H1 (cell line): ENCODE results near the gene FNIP2. TPM values are rescaled to one million over a fixed set of nuclear protein-coding genes. Genes with fewer than 3 reads are reported as not detected.

Experiments used
- CTCF ChIA-PET: fragments of 300-600 bp; sonication (Branson Sonifier 250); formaldehyde crosslinking; loops from one replicate; lab custom pipeline; 2021; ENCODE audit not compliant: partially characterized antibody; lab: Charles Lee
- POLR2A ChIA-PET: fragments of 300-600 bp; sonication (Branson Sonifier 250); formaldehyde crosslinking; loops from one replicate; lab custom pipeline; 2021; ENCODE audit warnings: inconsistent platforms; ENCODE audit not compliant: partially characterized antibody; lab: Charles Lee
- DNase-seq, 2 experiments: peaks; one replicate each; pipeline versions ENCODE4 v3.0.0 to v3.0.0-alpha.2; 2010 to 2022; ENCODE audit warnings: low spot score in 2 of 2, low read depth in 1 of 2, mixed read lengths in 1 of 2
- FAIRE-seq: peaks from 2 replicates; lab custom pipeline; 2011; peaks lifted over from hg19 to GRCh38; lab: Jason Lieb, UNC
- H2AFZ ChIP-seq: 2 replicates; pipeline ENCODE4 v1.8.1; 2012; ENCODE audit warnings: low read length, inconsistent platforms
- H2AK5ac ChIP-seq: 2 replicates; pipeline ENCODE4 v1.6.1; 2013; ENCODE audit warnings: low read depth, low read length
- H2BK120ac ChIP-seq: replicated peaks from 2 replicates; pipeline ENCODE3; 2013; ENCODE audit warnings: low read depth, low read length, inconsistent platforms
- H2BK12ac ChIP-seq: 2 replicates; pipeline ENCODE4 v1.6.1; 2013; ENCODE audit warnings: low read depth, low read length
- H2BK15ac ChIP-seq: 2 replicates; pipeline ENCODE4 v1.6.1; 2013; ENCODE audit warnings: low read length
- H2BK20ac ChIP-seq: 2 replicates; pipeline ENCODE4 v1.6.1; 2013; ENCODE audit warnings: low read length
- H2BK5ac ChIP-seq: 2 replicates; pipeline ENCODE4 v1.6.1; 2013; ENCODE audit warnings: low read depth, low read length
- H3K14ac ChIP-seq: 2 replicates; pipeline ENCODE4 v1.6.1; 2013; ENCODE audit warnings: inconsistent platforms; ENCODE audit not compliant: insufficient read length
- H3K18ac ChIP-seq: 2 replicates; pipeline ENCODE4 v1.6.1; 2013; ENCODE audit warnings: low read length; ENCODE audit errors: extremely low read depth
- H3K23ac ChIP-seq: 2 replicates; pipeline ENCODE4 v1.6.1; 2013; ENCODE audit warnings: inconsistent platforms; ENCODE audit not compliant: insufficient read length
- H3K23me2 ChIP-seq: 2 replicates; pipeline ENCODE4 v1.6.1; 2013; ENCODE audit warnings: low read depth, low read length
- H3K27ac ChIP-seq: 2 replicates; pipeline ENCODE4 v1.6.1; 2011; ENCODE audit warnings: low read depth, low read length, inconsistent platforms
- H3K27me3 ChIP-seq, 4 experiments: replicated peaks in 1 of 4; 1 replicate in 1 of 4; 2 replicates in 3 of 4; pipeline versions ENCODE4 v1.6.1 to v1.8.1; 2011 to 2013; ENCODE audit warnings: low read length in 3 of 4, mild to moderate bottlenecking in 3 of 4, inconsistent platforms in 2 of 4, mixed read lengths in 2 of 4, moderate library complexity in 1 of 4; ENCODE audit not compliant: control insufficient read depth in 3 of 4, insufficient read depth in 3 of 4; ENCODE audit errors: extremely low read depth in 1 of 4
- H3K36me3 ChIP-seq, 4 experiments: 2 replicates each; pipeline versions ENCODE4 v1.6.1 to v1.8.1; 2011 to 2013; ENCODE audit warnings: mild to moderate bottlenecking in 4 of 4, low read length in 3 of 4, moderate library complexity in 2 of 4, control low read depth in 1 of 4, inconsistent platforms in 1 of 4; ENCODE audit not compliant: insufficient read depth in 4 of 4, control insufficient read depth in 2 of 4
- H3K4ac ChIP-seq: replicated peaks from 2 replicates; pipeline ENCODE3; 2013; ENCODE audit warnings: low read length, low read depth, mixed read lengths, inconsistent platforms; ENCODE audit not compliant: insufficient read length
- H3K4me1 ChIP-seq, 4 experiments: replicated peaks in 1 of 4; 1 replicate in 1 of 4; 2 replicates in 3 of 4; pipeline versions ENCODE4 v1.6.1 to v1.8.1; 2011 to 2013; ENCODE audit warnings: low read length in 3 of 4, inconsistent platforms in 2 of 4, mixed read lengths in 1 of 4; ENCODE audit not compliant: insufficient read depth in 4 of 4, control insufficient read depth in 3 of 4
- H3K4me2 ChIP-seq, 2 experiments: 2 replicates each; pipeline versions ENCODE4 v1.6.1 to v1.8.1; 2011 to 2013; ENCODE audit warnings: low read depth in 2 of 2, low read length in 2 of 2, control low read depth in 1 of 2, inconsistent platforms in 1 of 2, mild to moderate bottlenecking in 1 of 2; ENCODE audit not compliant: insufficient read depth in 1 of 2
- H3K4me3 ChIP-seq, 4 experiments: fragments of 200-600, 300-600 bp in 1 of 4; sonication (generic), shearing (Covaris generic), sonication (Bioruptor Twin) in 1 of 4; 2 replicates each; pipeline versions ENCODE4 v1.5.1 to v1.8.1; 2011 to 2016; ENCODE audit warnings: low read length in 4 of 4, low read depth in 3 of 4, control low read depth in 2 of 4, inconsistent platforms in 2 of 4, mild to moderate bottlenecking in 2 of 4, mixed read lengths in 1 of 4, moderate library complexity in 1 of 4; ENCODE audit not compliant: insufficient read depth in 2 of 4; ENCODE audit errors: extremely low read depth in 1 of 4
- H3K56ac ChIP-seq: replicated peaks from 2 replicates; pipeline ENCODE3; 2013; ENCODE audit warnings: low read depth, mild to moderate bottlenecking, mixed read lengths, low read length, inconsistent platforms; ENCODE audit not compliant: insufficient read length
- H3K79me1 ChIP-seq: 2 replicates; pipeline ENCODE4 v1.6.1; 2013; ENCODE audit warnings: low read depth, low read length, control low read depth
- H3K79me2 ChIP-seq, 2 experiments: 2 replicates each; pipeline versions ENCODE4 v1.6.1 to v1.8.1; 2012 to 2013; ENCODE audit warnings: low read length in 2 of 2, mild to moderate bottlenecking in 2 of 2, inconsistent platforms in 1 of 2; ENCODE audit not compliant: insufficient read depth in 2 of 2, control insufficient read depth in 1 of 2
- H3K9ac ChIP-seq, 4 experiments: replicated peaks in 1 of 4; 1 replicate in 1 of 4; 2 replicates in 3 of 4; pipeline versions ENCODE4 v1.6.1 to v1.8.1; 2011 to 2013; ENCODE audit warnings: low read depth in 3 of 4, low read length in 3 of 4, control low read depth in 2 of 4, mild to moderate bottlenecking in 2 of 4, moderate library complexity in 2 of 4, inconsistent platforms in 1 of 4; ENCODE audit errors: extremely low read depth in 1 of 4
- H3K9me3 ChIP-seq, 2 experiments: 2 replicates each; pipeline versions ENCODE4 v1.6.1 to v1.8.1; 2012 to 2013; ENCODE audit warnings: mild to moderate bottlenecking in 2 of 2, moderate library complexity in 2 of 2, control low read depth in 1 of 2, inconsistent platforms in 1 of 2, low read depth in 1 of 2, low read length in 1 of 2, mixed read lengths in 1 of 2; ENCODE audit not compliant: insufficient read depth in 2 of 2
- H4K20me1 ChIP-seq, 2 experiments: replicated peaks in 1 of 2; 2 replicates each; pipeline versions ENCODE3 to v1.8.1; 2011 to 2013; ENCODE audit warnings: inconsistent platforms in 2 of 2, low read length in 2 of 2, mild to moderate bottlenecking in 1 of 2; ENCODE audit not compliant: insufficient read depth in 2 of 2, control insufficient read depth in 1 of 2
- H4K5ac ChIP-seq: 2 replicates; pipeline ENCODE4 v1.6.1; 2013; ENCODE audit warnings: low read length, low read depth, mixed read lengths, inconsistent platforms; ENCODE audit not compliant: insufficient read length
- H4K8ac ChIP-seq: 2 replicates; pipeline ENCODE4 v1.8.0; 2013; ENCODE audit warnings: mild to moderate bottlenecking, moderate library complexity, low read length, inconsistent platforms; ENCODE audit not compliant: insufficient read depth; ENCODE audit errors: extremely low read depth
- H4K91ac ChIP-seq: replicated peaks from 2 replicates; pipeline ENCODE3; 2013; ENCODE audit warnings: low read length, mixed read lengths, inconsistent platforms; ENCODE audit not compliant: insufficient read length
- CEBPB ChIP-seq: IDR thresholded peaks from 2 replicates; pipeline ENCODE4 v1.6.1; 2012; ENCODE audit warnings: low read depth, low read length
- EP300 ChIP-seq, 2 experiments: IDR thresholded peaks; 1 replicate in 1 of 2; 2 replicates in 1 of 2; pipeline ENCODE4 v1.6.1; 2011 to 2012; ENCODE audit warnings: low read depth in 2 of 2, low read length in 2 of 2, mild to moderate bottlenecking in 2 of 2, borderline replicate concordance in 1 of 2, inconsistent platforms in 1 of 2, moderate library complexity in 1 of 2
- GABPA ChIP-seq: IDR thresholded peaks from 2 replicates; pipeline ENCODE4 v1.6.1; 2011; ENCODE audit warnings: mild to moderate bottlenecking, low read length, moderate library complexity, borderline replicate concordance; ENCODE audit not compliant: insufficient read depth
- RXRA ChIP-seq: IDR thresholded peaks from 2 replicates; pipeline ENCODE4 v1.6.1; 2011; ENCODE audit warnings: low read depth, mild to moderate bottlenecking, low read length, moderate library complexity; ENCODE audit not compliant: insufficient read depth
- TAF1 ChIP-seq: IDR thresholded peaks from 2 replicates; pipeline ENCODE4 v1.6.1; 2011; ENCODE audit warnings: mild to moderate bottlenecking, low read depth, low read length
- TBP ChIP-seq: IDR thresholded peaks from 2 replicates; pipeline ENCODE4 v1.6.1; 2011; ENCODE audit warnings: low read depth, low read length, improper control_type of control experiment
- TEAD4 ChIP-seq: IDR thresholded peaks from 2 replicates; pipeline ENCODE4 v1.6.1; 2012; ENCODE audit warnings: low read depth, low read length, inconsistent platforms, mixed read lengths
- WGBS, 2 experiments: shearing (Covaris generic) in 1 of 2; methylation state at CpG; one replicate each; pipeline versions ENCODE4 v1.1.6 to v1.1.7; 2013 to 2015; ENCODE audit warnings: low lambda C conversion rate in 2 of 2, mixed read lengths in 2 of 2, inconsistent platforms in 1 of 2, low coverage in 1 of 2, missing lambda C conversion rate in 1 of 2; ENCODE audit not compliant: insufficient replicate concordance in 2 of 2, insufficient coverage in 1 of 2, insufficient read length in 1 of 2; ENCODE audit errors: extremely low coverage in 1 of 2, missing lambda C conversion rate in 1 of 2; 5-methylcytosine and 5-hydroxymethylcytosine counted together
- polyA plus RNA-seq, 7 experiments: library from polyadenylated mRNA; depleted of rRNA in 3 of 7; stranded (reverse) in 5 of 7; unstranded in 2 of 7; fragments of >200 nt in 5 of 7; fragments of 200-250 nt in 2 of 7; gene quantifications; 1 replicate in 5 of 7; 2 replicates in 1 of 7; 4 replicates in 1 of 7; pipeline versions ENCODE4 v1.2.1 to v1.2.3, GENCODE V29; 2011 to 2013; ENCODE audit warnings: missing spikeins in 2 of 7, mixed read lengths in 2 of 7
- total RNA-seq: library from RNA; stranded (reverse); fragmentation: NEBNext Ultra II Directional; extraction: Animal tissue kit (Norgen Biotek cat#: 25700); gene quantifications from 2 replicates; pipeline ENCODE4 v1.2.1, GENCODE V29; 2021
- TF ChIP-seq, protein P1 (sequence below): IDR thresholded peaks from 2 replicates; pipeline ENCODE4 v1.6.1; 2012; ENCODE audit warnings: inconsistent platforms

FNIP2 gene
- total and polyA plus RNA-seq, 2 of the 8 experiments (the other 6 are each of a cell fraction or from before 2014, with no cell fraction given): 4.0 to 13.0 TPM

DNA sequence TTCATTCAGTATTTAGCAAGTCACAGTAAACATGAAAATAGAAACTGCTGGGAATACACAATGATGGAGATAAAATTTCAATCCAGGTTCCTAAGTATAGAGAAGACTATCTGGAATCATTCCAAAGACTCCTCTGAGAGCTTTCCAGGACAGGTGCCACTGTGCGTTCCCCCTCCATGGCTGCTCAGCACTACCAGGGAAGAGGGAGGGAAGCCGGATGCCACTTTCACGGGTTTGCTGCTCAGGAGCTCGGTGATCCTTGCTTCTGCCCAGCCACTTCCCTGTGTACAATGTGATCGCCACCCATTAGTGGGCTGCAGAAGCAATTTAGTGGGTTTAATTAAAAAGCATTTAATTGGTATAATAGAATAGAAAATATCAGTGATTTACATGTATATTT, 94.5 kb downstream of the FNIP2 start:
- Histone ChIP-seq H3K4me2 (no peak overlapping the region), H3K4me3 (no peak overlapping the region), H3K79me2 (no peaks in the 10 kb centered on the region), H2BK20ac (no peak overlapping the region), H3K56ac (no peak overlapping the region), H3K14ac (no peak overlapping the region)
- TF ChIP-seq TAF1: no peak
- TF ChIP-seq CEBPB: no peak
- TF ChIP-seq GABPA: no peak
- TF ChIP-seq RXRA: no peak
- TF ChIP-seq EP300 (IDR thresholded peaks at IDR 0.05; ENCODE audit: borderline replicate concordance in 1 of 2, low read depth in 2 of 2, low read length in 2 of 2): no peak
- TF ChIP-seq TBP: no peak
- TF ChIP-seq, protein P1, sequence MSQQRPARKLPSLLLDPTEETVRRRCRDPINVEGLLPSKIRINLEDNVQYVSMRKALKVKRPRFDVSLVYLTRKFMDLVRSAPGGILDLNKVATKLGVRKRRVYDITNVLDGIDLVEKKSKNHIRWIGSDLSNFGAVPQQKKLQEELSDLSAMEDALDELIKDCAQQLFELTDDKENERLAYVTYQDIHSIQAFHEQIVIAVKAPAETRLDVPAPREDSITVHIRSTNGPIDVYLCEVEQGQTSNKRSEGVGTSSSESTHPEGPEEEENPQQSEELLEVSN: no peak
- TF ChIP-seq TEAD4: no peak
- TF ChIP-seq, all 59 proteins: peak for 0
- Histone ChIP-seq H3K9ac (no peak overlapping the region), H3K4me1 (no peaks in the 10 kb centered on the region; a peak in 1 of 7 replicates), H3K27ac (no peak overlapping the region), H3K23me2 (no peaks in the 10 kb centered on the region), H4K8ac (no peak overlapping the region), H3K23ac (no peak overlapping the region), H4K20me1 (no peaks in the 10 kb centered on the region), H2BK12ac (no peak overlapping the region), H2AFZ (no peak overlapping the region), H2BK15ac (no peak overlapping the region), H3K18ac (no peak overlapping the region), H4K5ac (no peak overlapping the region), H2AK5ac (no peak overlapping the region), H2BK5ac (no peak overlapping the region), H2BK120ac (no peak overlapping the region), H3K79me1 (no peaks in the 10 kb centered on the region), H3K9me3 (no peaks in the 10 kb centered on the region), H3K4ac (no peak overlapping the region), H3K36me3 (peaks cover 0 to 5% (median 2%) of the 10 kb centered on the region in 4 experiments; a peak in 3 of 8 replicates), H4K91ac (no peak overlapping the region), H3K27me3 (no peaks in the 10 kb centered on the region)
- FAIRE-seq (no peak), DNase-seq (no peak)
- CTCF ChIA-PET: interaction anchor here (0.7 to 1.3 kb wide), 6 partner anchors 12 to 419 kb away, joined by 3 read pairs; no protein-coding TSS in a partner anchor
- POLR2A ChIA-PET: no interaction called here
- WGBS, 2 experiments: 90% methylated on average over 5 of the region's 5 CpGs; no CpG with 5 or more reads in 1 of the 2 experiments
